NCI-H510A treated with DMSO at 0.1 percent for 48 hours (cell line): ENCODE results near the gene ZNF630.
"Not testable (repeated sequence)": the region's sequence is repeated elsewhere in the genome, so short reads cannot be mapped to it uniquely, and the experiment has no call there.

Experiments used
- DNase-seq: peaks from one replicate; lab custom pipeline; 2025; lab: John Stamatoyannopoulos, UW

ZNF630 gene

GRCh38 chrX:48030237-48030636, 41.2 kb downstream of the ZNF630 start:
- no peak for DNase-seq

GRCh38 chrX:48028091-48028490, 43.3 kb downstream of the ZNF630 start:
- DNase-seq: no peak

- DNase-seq: not testable (repeated sequence)
Observed at GRCh38 chrX:48027545-48027944, 43.9 kb downstream of the ZNF630 start.

GRCh38 chrX:48025561-48025960, 45.9 kb downstream of the ZNF630 start:
- DNase-seq: peak; percentile 43

GRCh38 chrX:48022738-48023137, 48.7 kb downstream of the ZNF630 start:
- DNase-seq: no peak

- DNase-seq: no peak
Observed at GRCh38 chrX:48022100-48022499, 49.3 kb downstream of the ZNF630 start.

- peak; percentile 93 for DNase-seq
Observed at GRCh38 chrX:48021026-48021900, 50.2 kb downstream of the ZNF630 start.

GRCh38 chrX:48020472-48020871, 51.0 kb downstream of the ZNF630 start:
- not testable (repeated sequence) for DNase-seq

GRCh38 chrX:48019892-48020291, 51.5 kb downstream of the ZNF630 start:
- DNase-seq: not testable (repeated sequence)

GRCh38 chrX:48016583-48017310, 54.7 kb downstream of the ZNF630 start:
- DNase-seq: not testable (repeated sequence)

- DNase-seq: not testable (repeated sequence)
Observed at GRCh38 chrX:48009445-48009960, 61.9 kb downstream of the ZNF630 start.
